SK-N-SH treated with all-trans-retinoic acid at 6 μM for 48 hours (cell line): ENCODE data around the gene AGR2.

Experiments
- ATAC-seq: fragments of 200-7000 bp; cut with Tn5 transposase; 3 replicates; pipeline ENCODE4 v1.9.1; 2020; ENCODE audit warnings: mild to moderate bottlenecking, moderate library complexity
- ARNTL ChIP-seq: fragments of 450-650 bp; formaldehyde crosslinking; IDR thresholded peaks from 2 replicates; pipeline ENCODE4 v1.5.0; 2020; ENCODE audit warnings: low read depth, mild to moderate bottlenecking, moderate library complexity, borderline replicate concordance
- CSDC2 ChIP-seq: fragments of 250-450 bp; sonication (Bioruptor Pico); IDR thresholded peaks from 2 replicates; pipeline ENCODE4 v1.5.0; 2020; ENCODE audit warnings: mild to moderate bottlenecking, moderate library complexity
- ESRRG ChIP-seq: fragments of 250-450 bp; sonication (Bioruptor Pico); IDR thresholded peaks from 2 replicates; pipeline ENCODE4 v1.6.1; 2021; ENCODE audit warnings: mild to moderate bottlenecking
- GLIS3 ChIP-seq: fragments of 250-450 bp; sonication (Bioruptor Pico); IDR thresholded peaks from 2 replicates; pipeline ENCODE4 v1.5.0; 2020; ENCODE audit warnings: mild to moderate bottlenecking, moderate library complexity
- ISL1 ChIP-seq: fragments of 250-450 bp; sonication (Bioruptor Pico); IDR thresholded peaks from 2 replicates; pipeline ENCODE4 v2.1.2; 2022; ENCODE audit warnings: mild to moderate bottlenecking, moderate library complexity
- OSR1 ChIP-seq: fragments of 250-450 bp; sonication (Bioruptor Pico); IDR thresholded peaks from 2 replicates; pipeline ENCODE4 v1.8.0; 2022; ENCODE audit warnings: moderate library complexity, mild to moderate bottlenecking, inconsistent platforms
- RARB ChIP-seq: fragments of 250-450 bp; sonication (Bioruptor Pico); IDR thresholded peaks from 2 replicates; pipeline ENCODE4 v1.8.0; 2021; ENCODE audit warnings: mild to moderate bottlenecking, moderate library complexity
- SNAI2 ChIP-seq: fragments of 250-450 bp; sonication (Bioruptor Pico); IDR thresholded peaks from 2 replicates; pipeline ENCODE4 v1.5.0; 2020; ENCODE audit warnings: mild to moderate bottlenecking, moderate library complexity
- TCF4 ChIP-seq: fragments of 250-450 bp; sonication (Bioruptor Pico); IDR thresholded peaks from 2 replicates; pipeline ENCODE4 v1.8.0; 2021; ENCODE audit warnings: mild to moderate bottlenecking, moderate library complexity, borderline replicate concordance
- TOX ChIP-seq: fragments of 250-450 bp; sonication (Bioruptor Pico); IDR thresholded peaks from 2 replicates; pipeline ENCODE4 v1.8.0; 2021; ENCODE audit warnings: mild to moderate bottlenecking, moderate library complexity, borderline replicate concordance
- ZC3H10 ChIP-seq: fragments of 250-450 bp; sonication (Bioruptor Pico); IDR thresholded peaks from 2 replicates; pipeline ENCODE4 v1.5.1; 2021; ENCODE audit warnings: mild to moderate bottlenecking, moderate library complexity
- ZFP3 ChIP-seq: fragments of 250-450 bp; sonication (Bioruptor Pico); IDR thresholded peaks from 2 replicates; pipeline ENCODE4 v1.5.0; 2020; ENCODE audit warnings: mild to moderate bottlenecking, moderate library complexity
- ZNF565 ChIP-seq: fragments of 450-650 bp; formaldehyde crosslinking; conservative IDR thresholded peaks from 2 replicates; pipeline ENCODE4 v1.5.0; 2020; ENCODE audit warnings: low read depth, mild to moderate bottlenecking, moderate library complexity
- ZNF70 ChIP-seq: fragments of 450-650 bp; formaldehyde crosslinking; IDR thresholded peaks from 2 replicates; pipeline ENCODE4 v1.5.0; 2020; ENCODE audit warnings: mild to moderate bottlenecking, moderate library complexity
- ZNF8 ChIP-seq: fragments of 450-650 bp; formaldehyde crosslinking; IDR thresholded peaks from 2 replicates; pipeline ENCODE4 v1.5.0; 2020; ENCODE audit warnings: mild to moderate bottlenecking, moderate library complexity
- TF ChIP-seq, protein P1 (sequence below): fragments of 250-450 bp; sonication (Bioruptor Pico); IDR thresholded peaks from 2 replicates; pipeline ENCODE4 v1.5.1; 2020; ENCODE audit warnings: low read depth, mild to moderate bottlenecking, moderate library complexity
- TF ChIP-seq, protein P2 (sequence below): fragments of 250-450 bp; sonication (Bioruptor Pico); IDR thresholded peaks from 2 replicates; pipeline ENCODE4 v1.5.0; 2020; ENCODE audit warnings: mild to moderate bottlenecking, moderate library complexity
- TF ChIP-seq, protein P3 (sequence below): fragments of 250-450 bp; sonication (Bioruptor Pico); IDR thresholded peaks from 2 replicates; pipeline ENCODE4 v1.8.0; 2021; ENCODE audit warnings: low read depth, mild to moderate bottlenecking, moderate library complexity, borderline replicate concordance
- TF ChIP-seq, protein P4 (sequence below): fragments of 250-450 bp; sonication (Bioruptor Pico); IDR thresholded peaks from 2 replicates; pipeline ENCODE4 v1.5.1; 2021; ENCODE audit warnings: mild to moderate bottlenecking, moderate library complexity

The AGR2 gene

DNA sequence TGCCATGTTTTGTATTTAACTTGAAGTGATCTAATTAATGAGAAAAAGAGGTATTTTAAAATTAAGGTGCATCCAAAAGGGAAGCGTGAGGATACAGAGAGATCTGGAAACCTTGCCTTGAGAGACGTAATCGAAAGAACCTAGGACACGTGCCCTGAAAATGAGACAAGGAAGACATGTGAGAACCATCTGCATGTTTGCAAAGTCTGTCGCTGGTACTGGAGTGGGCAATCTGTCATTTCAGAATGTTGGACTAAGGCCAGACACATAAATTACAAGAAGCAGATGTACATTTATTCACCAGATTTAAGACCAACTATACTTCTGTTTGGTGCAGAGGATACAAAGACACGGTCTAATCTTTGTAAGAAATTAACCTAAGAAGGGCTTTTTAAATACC lies 9.2 kb downstream of the AGR2 start:
- peak; percentile 59; the same call in 2 of the 3 replicates for ATAC-seq
- TF ChIP-seq GLIS3 (CRISPR knock-in tag) (peak; percentile 34; the same call in 1 of the 2 replicates), TCF4 (CRISPR knock-in tag) (peak; percentile 81; the same call in 1 of the 2 replicates), CSDC2 (CRISPR knock-in tag) (no peak), ISL1 (peak; percentile 62)
- TF ChIP-seq, protein P1, sequence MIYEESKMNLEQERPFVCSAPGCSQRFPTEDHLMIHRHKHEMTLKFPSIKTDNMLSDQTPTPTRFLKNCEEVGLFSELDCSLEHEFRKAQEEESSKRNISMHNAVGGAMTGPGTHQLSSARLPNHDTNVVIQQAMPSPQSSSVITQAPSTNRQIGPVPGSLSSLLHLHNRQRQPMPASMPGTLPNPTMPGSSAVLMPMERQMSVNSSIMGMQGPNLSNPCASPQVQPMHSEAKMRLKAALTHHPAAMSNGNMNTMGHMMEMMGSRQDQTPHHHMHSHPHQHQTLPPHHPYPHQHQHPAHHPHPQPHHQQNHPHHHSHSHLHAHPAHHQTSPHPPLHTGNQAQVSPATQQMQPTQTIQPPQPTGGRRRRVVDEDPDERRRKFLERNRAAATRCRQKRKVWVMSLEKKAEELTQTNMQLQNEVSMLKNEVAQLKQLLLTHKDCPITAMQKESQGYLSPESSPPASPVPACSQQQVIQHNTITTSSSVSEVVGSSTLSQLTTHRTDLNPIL (CRISPR knock-in tag), result 0 out of 2 replicates have a peak, but pooled peaks have one; percentile 43
- TF ChIP-seq, protein P2, sequence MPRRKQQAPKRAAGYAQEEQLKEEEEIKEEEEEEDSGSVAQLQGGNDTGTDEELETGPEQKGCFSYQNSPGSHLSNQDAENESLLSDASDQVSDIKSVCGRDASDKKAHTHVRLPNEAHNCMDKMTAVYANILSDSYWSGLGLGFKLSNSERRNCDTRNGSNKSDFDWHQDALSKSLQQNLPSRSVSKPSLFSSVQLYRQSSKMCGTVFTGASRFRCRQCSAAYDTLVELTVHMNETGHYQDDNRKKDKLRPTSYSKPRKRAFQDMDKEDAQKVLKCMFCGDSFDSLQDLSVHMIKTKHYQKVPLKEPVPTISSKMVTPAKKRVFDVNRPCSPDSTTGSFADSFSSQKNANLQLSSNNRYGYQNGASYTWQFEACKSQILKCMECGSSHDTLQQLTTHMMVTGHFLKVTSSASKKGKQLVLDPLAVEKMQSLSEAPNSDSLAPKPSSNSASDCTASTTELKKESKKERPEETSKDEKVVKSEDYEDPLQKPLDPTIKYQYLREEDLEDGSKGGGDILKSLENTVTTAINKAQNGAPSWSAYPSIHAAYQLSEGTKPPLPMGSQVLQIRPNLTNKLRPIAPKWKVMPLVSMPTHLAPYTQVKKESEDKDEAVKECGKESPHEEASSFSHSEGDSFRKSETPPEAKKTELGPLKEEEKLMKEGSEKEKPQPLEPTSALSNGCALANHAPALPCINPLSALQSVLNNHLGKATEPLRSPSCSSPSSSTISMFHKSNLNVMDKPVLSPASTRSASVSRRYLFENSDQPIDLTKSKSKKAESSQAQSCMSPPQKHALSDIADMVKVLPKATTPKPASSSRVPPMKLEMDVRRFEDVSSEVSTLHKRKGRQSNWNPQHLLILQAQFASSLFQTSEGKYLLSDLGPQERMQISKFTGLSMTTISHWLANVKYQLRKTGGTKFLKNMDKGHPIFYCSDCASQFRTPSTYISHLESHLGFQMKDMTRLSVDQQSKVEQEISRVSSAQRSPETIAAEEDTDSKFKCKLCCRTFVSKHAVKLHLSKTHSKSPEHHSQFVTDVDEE (CRISPR knock-in tag), result peak; percentile 85
- TF ChIP-seq, protein P3, sequence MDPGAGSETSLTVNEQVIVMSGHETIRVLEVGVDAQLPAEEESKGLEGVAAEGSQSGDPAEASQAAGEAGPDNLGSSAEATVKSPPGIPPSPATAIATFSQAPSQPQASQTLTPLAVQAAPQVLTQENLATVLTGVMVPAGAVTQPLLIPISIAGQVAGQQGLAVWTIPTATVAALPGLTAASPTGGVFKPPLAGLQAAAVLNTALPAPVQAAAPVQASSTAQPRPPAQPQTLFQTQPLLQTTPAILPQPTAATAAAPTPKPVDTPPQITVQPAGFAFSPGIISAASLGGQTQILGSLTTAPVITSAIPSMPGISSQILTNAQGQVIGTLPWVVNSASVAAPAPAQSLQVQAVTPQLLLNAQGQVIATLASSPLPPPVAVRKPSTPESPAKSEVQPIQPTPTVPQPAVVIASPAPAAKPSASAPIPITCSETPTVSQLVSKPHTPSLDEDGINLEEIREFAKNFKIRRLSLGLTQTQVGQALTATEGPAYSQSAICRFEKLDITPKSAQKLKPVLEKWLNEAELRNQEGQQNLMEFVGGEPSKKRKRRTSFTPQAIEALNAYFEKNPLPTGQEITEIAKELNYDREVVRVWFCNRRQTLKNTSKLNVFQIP, result no peak

DNA sequence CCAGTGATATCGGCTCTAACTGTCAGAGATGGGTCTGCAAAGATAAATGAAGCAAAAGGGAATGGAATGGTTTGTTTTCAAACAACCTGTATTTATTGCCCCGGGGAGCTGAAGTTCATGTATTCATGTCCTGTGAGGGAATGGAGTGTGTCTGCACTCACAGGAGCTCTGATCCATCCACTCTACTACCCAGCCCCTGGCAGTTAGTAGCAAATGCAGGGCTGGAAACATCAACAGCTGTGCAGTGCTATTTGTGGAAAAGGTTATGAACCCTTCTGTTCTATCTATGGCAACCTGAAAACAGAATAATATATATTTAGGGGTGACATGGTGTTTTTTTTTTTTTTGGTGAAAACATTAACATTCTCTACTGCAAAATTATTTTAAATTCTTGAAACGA lies 9.8 kb downstream of the AGR2 start:
- no peak; the same call in 2 of the 3 replicates for ATAC-seq
- TF ChIP-seq, protein P1 (CRISPR knock-in tag), result no peak
- TF ChIP-seq ZFP3 (CRISPR knock-in tag) (no peak), TCF4 (CRISPR knock-in tag) (no peak), ZNF8 (CRISPR knock-in tag) (no peak), CSDC2 (CRISPR knock-in tag) (no peak), ISL1 (no peak), ZC3H10 (CRISPR knock-in tag) (no peak), ZNF565 (CRISPR knock-in tag) (no peak), ARNTL (CRISPR knock-in tag) (no peak)
- TF ChIP-seq, protein P4, sequence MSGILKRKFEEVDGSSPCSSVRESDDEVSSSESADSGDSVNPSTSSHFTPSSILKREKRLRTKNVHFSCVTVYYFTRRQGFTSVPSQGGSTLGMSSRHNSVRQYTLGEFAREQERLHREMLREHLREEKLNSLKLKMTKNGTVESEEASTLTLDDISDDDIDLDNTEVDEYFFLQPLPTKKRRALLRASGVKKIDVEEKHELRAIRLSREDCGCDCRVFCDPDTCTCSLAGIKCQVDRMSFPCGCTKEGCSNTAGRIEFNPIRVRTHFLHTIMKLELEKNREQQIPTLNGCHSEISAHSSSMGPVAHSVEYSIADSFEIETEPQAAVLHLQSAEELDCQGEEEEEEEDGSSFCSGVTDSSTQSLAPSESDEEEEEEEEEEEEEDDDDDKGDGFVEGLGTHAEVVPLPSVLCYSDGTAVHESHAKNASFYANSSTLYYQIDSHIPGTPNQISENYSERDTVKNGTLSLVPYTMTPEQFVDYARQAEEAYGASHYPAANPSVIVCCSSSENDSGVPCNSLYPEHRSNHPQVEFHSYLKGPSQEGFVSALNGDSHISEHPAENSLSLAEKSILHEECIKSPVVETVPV, result no peak
- TF ChIP-seq, protein P2 (CRISPR knock-in tag), result no peak

DNA sequence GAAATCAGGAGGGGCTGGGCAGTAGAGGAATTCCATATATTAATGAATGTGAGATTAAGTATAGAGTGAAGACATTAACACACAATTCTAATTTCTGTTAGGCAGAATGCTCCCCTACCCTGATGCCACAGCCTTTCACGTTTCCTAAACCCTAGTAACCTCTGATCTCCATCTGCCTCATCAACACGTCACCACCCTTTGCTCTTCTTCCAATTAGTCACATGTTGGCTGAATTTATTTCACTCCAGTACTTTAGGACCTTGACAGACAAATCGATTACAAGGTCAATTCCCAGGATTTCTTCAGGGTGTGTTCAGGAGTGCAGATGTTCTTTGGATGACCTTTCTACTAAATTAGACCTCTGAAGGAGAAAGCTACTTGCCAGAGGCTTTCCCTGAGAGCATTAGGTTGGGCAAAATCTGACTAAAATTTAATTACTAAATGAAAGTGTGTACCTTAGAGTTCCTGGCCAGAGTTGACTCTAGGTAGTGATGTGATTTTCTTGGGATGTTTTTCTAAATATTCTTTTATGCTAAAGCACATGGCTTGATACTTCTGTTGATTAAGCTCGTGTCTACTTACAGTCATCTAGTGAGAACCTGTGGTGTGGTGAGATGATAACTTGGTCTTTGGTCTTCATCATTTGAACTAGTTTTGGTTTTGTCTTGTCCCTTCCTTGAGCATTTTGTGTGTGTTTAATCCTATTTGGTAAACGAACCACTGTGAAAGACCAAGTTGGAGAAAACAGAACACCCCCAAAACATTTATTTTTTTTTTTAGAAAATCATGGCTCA lies 12.7 kb downstream of the AGR2 start:
- no peak for ATAC-seq
- no peak for TF ChIP-seq ISL1
- TF ChIP-seq ZNF8 (CRISPR knock-in tag), result no peak
- no peak for TF ChIP-seq RARB (CRISPR knock-in tag)
- TF ChIP-seq ZNF565 (CRISPR knock-in tag), result no peak
- no peak for TF ChIP-seq ESRRG (CRISPR knock-in tag)
- no peak for TF ChIP-seq SNAI2 (CRISPR knock-in tag)
- TF ChIP-seq, protein P3, result no peak
- no peak for TF ChIP-seq OSR1 (CRISPR knock-in tag)
- TF ChIP-seq ZNF70 (CRISPR knock-in tag), result no peak
- TF ChIP-seq CSDC2 (CRISPR knock-in tag), result no peak
- no peak for TF ChIP-seq TCF4 (CRISPR knock-in tag)
- TF ChIP-seq GLIS3 (CRISPR knock-in tag), result no peak
- no peak for TF ChIP-seq TOX (CRISPR knock-in tag)
- TF ChIP-seq, protein P1 (CRISPR knock-in tag), result no peak
- no peak for TF ChIP-seq ZFP3 (CRISPR knock-in tag)
- TF ChIP-seq ARNTL (CRISPR knock-in tag), result no peak
